GM12801 (cell line): ENCODE measurements around the gene TRPC6.

ENCODE experiments used
- CTCF ChIP-seq: IDR thresholded peaks from one replicate; pipeline ENCODE4 v1.5.1; 2011; ENCODE audit warnings: control low read depth; ENCODE audit not compliant: insufficient read length; ENCODE audit errors: extremely low read depth

The TRPC6 gene

GRCh38 chr11:101584655-101585054, 848 bp upstream of the TRPC6 start:
- TF ChIP-seq CTCF, result no peak

- TF ChIP-seq CTCF, result no peak
These were observed 315 bp upstream of the TRPC6 start for GRCh38 chr11:101584129-101584515.

- no peak for TF ChIP-seq CTCF
These were observed 887 bp downstream of the TRPC6 start for GRCh38 chr11:101582989-101583250.

GRCh38 chr11:101582236-101582988, 1.4 kb downstream of the TRPC6 start:
- TF ChIP-seq CTCF, result no peak

GRCh38 chr11:101577461-101577860, 6.3 kb downstream of the TRPC6 start:
- TF ChIP-seq CTCF, result no peak

GRCh38 chr11:101576456-101576855, 7.4 kb downstream of the TRPC6 start:
- no peak for TF ChIP-seq CTCF

GRCh38 chr11:101574886-101575285, 8.9 kb downstream of the TRPC6 start:
- no peak for TF ChIP-seq CTCF

- TF ChIP-seq CTCF, result no peak
These were observed 16.7 kb downstream of the TRPC6 start for GRCh38 chr11:101567071-101567470.
